ENCODE results near the gene EPHB1.

Gene EPHB1

GRCh38 chr3:135148398-135149020, 353.4 kb downstream of the EPHB1 start:
- no peak for TF ChIP-seq CTCF (IDR thresholded peaks at IDR 0.05; ENCODE audit: insufficient read depth, low read length, missing control alignments)
- H3K4me3 ChIP-seq (ENCODE audit: low read depth, low read length): no peak overlapping the region
- ChIA-PET POLR2A (no interaction called here), CTCF (no interaction called here)
- no peak for DNase-seq (ENCODE audit: low read depth, low spot score)

GRCh38 chr3:135149707-135150681, 354.9 kb downstream of the EPHB1 start:
- ChIA-PET POLR2A (no interaction called here), CTCF (no interaction called here)
- no peak for DNase-seq (ENCODE audit: low read depth, low spot score)
- no peak overlapping the region for H3K4me3 ChIP-seq (ENCODE audit: low read depth, low read length)
- no peak for TF ChIP-seq CTCF (IDR thresholded peaks at IDR 0.05; ENCODE audit: insufficient read depth, low read length, missing control alignments)

- no peak overlapping the region for H3K4me3 ChIP-seq (ENCODE audit: low read depth, low read length)
- ChIA-PET POLR2A (no interaction called here), CTCF (no interaction called here)
- no peak for DNase-seq (ENCODE audit: low read depth, low spot score)
- no peak for TF ChIP-seq CTCF (IDR thresholded peaks at IDR 0.05; ENCODE audit: insufficient read depth, low read length, missing control alignments)
Measured at GRCh38 chr3:135154186-135154585, 359.1 kb downstream of the EPHB1 start.

- POLR2A ChIA-PET: no interaction called here
Measured at GRCh38 chr3:135155228-135155627, 360.2 kb downstream of the EPHB1 start.

GRCh38 chr3:135155791-135156190, 360.7 kb downstream of the EPHB1 start:
- ChIA-PET CTCF (interaction anchor here (0.6 kb wide), 1 partner anchor 56 kb away, joined by 3 read pairs; no protein-coding TSS in a partner anchor), POLR2A (no interaction called here)
- no peak for TF ChIP-seq CTCF (IDR thresholded peaks at IDR 0.05; ENCODE audit: insufficient read depth, low read length, missing control alignments)
- no peak for DNase-seq (ENCODE audit: low read depth, low spot score)
- no peak overlapping the region for H3K4me3 ChIP-seq (ENCODE audit: low read depth, low read length)

More at GRCh38 chr3:135155228-135155627, 360.2 kb downstream of the EPHB1 start:
- TF ChIP-seq CTCF (IDR thresholded peaks at IDR 0.05; ENCODE audit: insufficient read depth, low read length, missing control alignments): no peak
- no peak overlapping the region for H3K4me3 ChIP-seq (ENCODE audit: low read depth, low read length)
- CTCF ChIA-PET: no interaction called here
- DNase-seq (ENCODE audit: low read depth, low spot score): no peak

GRCh38 chr3:135157045-135157740, 362.1 kb downstream of the EPHB1 start:
- DNase-seq (ENCODE audit: low read depth, low spot score): no peak
- no peak for TF ChIP-seq CTCF (IDR thresholded peaks at IDR 0.05; ENCODE audit: insufficient read depth, low read length, missing control alignments)
- ChIA-PET CTCF (no interaction called here), POLR2A (no interaction called here)
- H3K4me3 ChIP-seq (ENCODE audit: low read depth, low read length): no peak overlapping the region

All from AG04449 (cell line).